SU-DHL-6 (cell line): ENCODE data around the gene CPSF6.

Experiments
- H2AFZ ChIP-seq: fragments of 200-600 bp; sonication (generic); 2 replicates; pipeline ENCODE4 v1.6.1; 2014; ENCODE audit warnings: low read depth, mild to moderate bottlenecking, moderate library complexity, mixed read lengths, antibody characterized with exemption, low read length; ENCODE audit not compliant: severe bottlenecking
- H3F3A ChIP-seq: fragments of 200-600 bp; shearing (Covaris generic); 2 replicates; pipeline ENCODE4 v1.6.0; 2016; ENCODE audit warnings: antibody characterized with exemption, mild to moderate bottlenecking; ENCODE audit not compliant: insufficient read depth
- H3K27ac ChIP-seq: fragments of 200-600 bp; sonication (generic); 2 replicates; pipeline ENCODE4 v1.5.1; 2016; ENCODE audit warnings: low read depth, mild to moderate bottlenecking, low read length, moderate library complexity, mixed read lengths
- H3K27me3 ChIP-seq: fragments of 200-600 bp; sonication (generic), shearing (Covaris generic); 2 replicates; pipeline ENCODE4 v1.6.0; 2014; ENCODE audit warnings: mild to moderate bottlenecking, low read length
- H3K36me3 ChIP-seq: fragments of 200-600 bp; sonication (generic); 2 replicates; pipeline ENCODE4 v1.6.1; 2014; ENCODE audit warnings: mild to moderate bottlenecking, low read length, mixed read lengths
- H3K4me2 ChIP-seq: fragments of 300-600, 200-600 bp; shearing (Covaris generic), sonication (generic); 2 replicates; pipeline ENCODE4 v1.6.0; 2014; ENCODE audit warnings: low read length, low read depth, mild to moderate bottlenecking; ENCODE audit not compliant: poor library complexity, severe bottlenecking
- H3K4me3 ChIP-seq: fragments of 200-600 bp; sonication (generic); 2 replicates; pipeline ENCODE4 v1.5.1; 2014; ENCODE audit warnings: antibody characterized with exemption, low read length, mild to moderate bottlenecking, mixed read lengths; ENCODE audit not compliant: insufficient read depth, poor library complexity, severe bottlenecking
- H3K79me2 ChIP-seq: fragments of 200-600 bp; sonication (generic); 2 replicates; pipeline ENCODE4 v1.6.1; 2014; ENCODE audit warnings: mild to moderate bottlenecking, low read length, moderate library complexity; ENCODE audit not compliant: insufficient read depth
- H3K9ac ChIP-seq: fragments of 200-600 bp; sonication (generic); 2 replicates; pipeline ENCODE4 v1.7.0; 2014; ENCODE audit warnings: mild to moderate bottlenecking, low read length
- H3K9me2 ChIP-seq: fragments of 200-600 bp; sonication (generic); replicated peaks from 2 replicates; pipeline ENCODE4 v1.6.1; 2014; ENCODE audit warnings: low read length; ENCODE audit not compliant: insufficient read depth
- H3K9me3 ChIP-seq: fragments of 200-600 bp; sonication (generic); 2 replicates; pipeline ENCODE4 v1.6.1; 2014; ENCODE audit warnings: low read length, mixed read lengths; ENCODE audit not compliant: insufficient read depth
- H4K20me1 ChIP-seq: fragments of 200-600 bp; sonication (generic); 2 replicates; pipeline ENCODE4 v1.6.1; 2014; ENCODE audit warnings: low read depth, mild to moderate bottlenecking, antibody characterized with exemption, low read length, moderate library complexity, mixed read lengths
- CTCF ChIP-seq: fragments of 200-600 bp; sonication (generic); IDR thresholded peaks from one replicate; pipeline ENCODE4 v1.5.1; 2017; ENCODE audit warnings: antibody characterized with exemption, mild to moderate bottlenecking, low read length, moderate library complexity; ENCODE audit not compliant: insufficient read depth, poor library complexity, severe bottlenecking
- EZH2phosphoT487 ChIP-seq: fragments of 200-600 bp; sonication (generic), shearing (Covaris generic); conservative IDR thresholded peaks from 2 replicates; pipeline ENCODE4 v1.6.1; 2018; ENCODE audit warnings: mild to moderate bottlenecking, antibody characterized with exemption, low read length, moderate library complexity, mixed read lengths

The CPSF6 gene

GRCh38 chr12:69254046-69254445 is 14.7 kb downstream of the CPSF6 start:
- peaks cover 56% of the 10 kb centered on the region for H3K79me2 ChIP-seq
- peaks cover 34% of the 10 kb centered on the region for H4K20me1 ChIP-seq
- no peak overlapping the region for H3K9ac ChIP-seq
- peak; percentile 57 for TF ChIP-seq CTCF
- no peak for TF ChIP-seq EZH2phosphoT487
- no peaks in the 10 kb centered on the region for H3K9me3 ChIP-seq
- H3K4me2 ChIP-seq, result no peak overlapping the region
- peaks cover 47% of the 10 kb centered on the region for H3K36me3 ChIP-seq
- H2AFZ ChIP-seq, result no peak overlapping the region
- no peaks in the 10 kb centered on the region for H3K9me2 ChIP-seq
- no peak overlapping the region for H3K4me3 ChIP-seq
- H3K27ac ChIP-seq, result no peak overlapping the region
- peaks cover 28% of the 10 kb centered on the region for H3F3A ChIP-seq
- no peaks in the 10 kb centered on the region for H3K27me3 ChIP-seq

- H3K9me2 ChIP-seq, result no peaks in the 10 kb centered on the region
- no peak overlapping the region for H3K9ac ChIP-seq
- no peak overlapping the region for H3K27ac ChIP-seq
- peaks cover 31% of the 10 kb centered on the region for H3F3A ChIP-seq
- H3K27me3 ChIP-seq, result no peaks in the 10 kb centered on the region
- H3K4me2 ChIP-seq, result no peak overlapping the region
- H3K79me2 ChIP-seq, result peaks cover 48% of the 10 kb centered on the region
- H4K20me1 ChIP-seq, result peaks cover 28% of the 10 kb centered on the region
- H3K36me3 ChIP-seq, result peaks cover 55% of the 10 kb centered on the region
- H3K4me3 ChIP-seq, result no peak overlapping the region
- no peaks in the 10 kb centered on the region for H3K9me3 ChIP-seq
- TF ChIP-seq EZH2phosphoT487, result no peak
- no peak for TF ChIP-seq CTCF
- H2AFZ ChIP-seq, result no peak overlapping the region
These were observed 15.5 kb downstream of the CPSF6 start for GRCh38 chr12:69254862-69255261.

- no peak for TF ChIP-seq EZH2phosphoT487
- no peak for TF ChIP-seq CTCF
- no peaks in the 10 kb centered on the region for H3K9me3 ChIP-seq
- H3K27ac ChIP-seq, result no peak overlapping the region
- peaks cover 12% of the 10 kb centered on the region for H3F3A ChIP-seq
- H3K27me3 ChIP-seq, result no peaks in the 10 kb centered on the region
- H2AFZ ChIP-seq, result no peak overlapping the region
- H3K9ac ChIP-seq, result no peak overlapping the region
- no peaks in the 10 kb centered on the region for H3K9me2 ChIP-seq
- peaks cover 80% of the 10 kb centered on the region for H3K36me3 ChIP-seq
- H3K4me2 ChIP-seq, result no peak overlapping the region
- H3K79me2 ChIP-seq, result peaks cover 20% of the 10 kb centered on the region
- peaks cover 6% of the 10 kb centered on the region; the same call in 1 of the 2 replicates for H4K20me1 ChIP-seq
- H3K4me3 ChIP-seq, result no peak overlapping the region
These were observed 19.3 kb downstream of the CPSF6 start for GRCh38 chr12:69258655-69259054.
